Measurements from ENCODE around the gene TFDP2.

Gene TFDP2

DNA sequence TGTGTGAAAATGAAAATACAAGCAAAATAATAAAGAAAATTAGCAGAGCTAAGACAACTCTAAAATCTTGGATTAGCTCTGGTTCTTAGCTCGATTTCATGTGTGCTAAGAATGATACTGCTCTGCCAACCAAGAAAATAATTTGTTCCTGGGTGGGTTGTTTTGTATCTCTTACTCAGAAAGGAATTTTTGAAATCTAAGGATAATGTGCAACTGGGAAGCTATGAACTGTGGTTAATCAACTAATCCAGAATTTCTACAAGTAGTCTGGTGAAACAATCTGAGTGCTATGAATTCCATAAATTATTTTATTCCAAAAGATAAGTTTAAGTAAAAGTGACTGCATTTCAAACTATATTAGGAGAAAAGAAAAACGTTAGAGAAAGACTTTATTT is 92.0 kb downstream of the TFDP2 start:
- POLR2A ChIA-PET (ENCODE audit: low non-redundant PET): interaction anchor here (0.5 kb wide), 1 partner anchor 31 kb away, joined by 3 read pairs; no protein-coding TSS in a partner anchor
- no peak overlapping the region for H3K27ac ChIP-seq
- TF ChIP-seq, protein P1, sequence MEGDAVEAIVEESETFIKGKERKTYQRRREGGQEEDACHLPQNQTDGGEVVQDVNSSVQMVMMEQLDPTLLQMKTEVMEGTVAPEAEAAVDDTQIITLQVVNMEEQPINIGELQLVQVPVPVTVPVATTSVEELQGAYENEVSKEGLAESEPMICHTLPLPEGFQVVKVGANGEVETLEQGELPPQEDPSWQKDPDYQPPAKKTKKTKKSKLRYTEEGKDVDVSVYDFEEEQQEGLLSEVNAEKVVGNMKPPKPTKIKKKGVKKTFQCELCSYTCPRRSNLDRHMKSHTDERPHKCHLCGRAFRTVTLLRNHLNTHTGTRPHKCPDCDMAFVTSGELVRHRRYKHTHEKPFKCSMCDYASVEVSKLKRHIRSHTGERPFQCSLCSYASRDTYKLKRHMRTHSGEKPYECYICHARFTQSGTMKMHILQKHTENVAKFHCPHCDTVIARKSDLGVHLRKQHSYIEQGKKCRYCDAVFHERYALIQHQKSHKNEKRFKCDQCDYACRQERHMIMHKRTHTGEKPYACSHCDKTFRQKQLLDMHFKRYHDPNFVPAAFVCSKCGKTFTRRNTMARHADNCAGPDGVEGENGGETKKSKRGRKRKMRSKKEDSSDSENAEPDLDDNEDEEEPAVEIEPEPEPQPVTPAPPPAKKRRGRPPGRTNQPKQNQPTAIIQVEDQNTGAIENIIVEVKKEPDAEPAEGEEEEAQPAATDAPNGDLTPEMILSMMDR (conservative IDR thresholded peaks at IDR 0.05; ENCODE audit: low read depth): no peak
- DNase-seq (ENCODE audit: low spot score): no peak
- CTCF ChIA-PET: interaction anchor here (0.6 kb wide), 1 partner anchor 36 kb away, joined by 3 read pairs; no protein-coding TSS in a partner anchor

DNA sequence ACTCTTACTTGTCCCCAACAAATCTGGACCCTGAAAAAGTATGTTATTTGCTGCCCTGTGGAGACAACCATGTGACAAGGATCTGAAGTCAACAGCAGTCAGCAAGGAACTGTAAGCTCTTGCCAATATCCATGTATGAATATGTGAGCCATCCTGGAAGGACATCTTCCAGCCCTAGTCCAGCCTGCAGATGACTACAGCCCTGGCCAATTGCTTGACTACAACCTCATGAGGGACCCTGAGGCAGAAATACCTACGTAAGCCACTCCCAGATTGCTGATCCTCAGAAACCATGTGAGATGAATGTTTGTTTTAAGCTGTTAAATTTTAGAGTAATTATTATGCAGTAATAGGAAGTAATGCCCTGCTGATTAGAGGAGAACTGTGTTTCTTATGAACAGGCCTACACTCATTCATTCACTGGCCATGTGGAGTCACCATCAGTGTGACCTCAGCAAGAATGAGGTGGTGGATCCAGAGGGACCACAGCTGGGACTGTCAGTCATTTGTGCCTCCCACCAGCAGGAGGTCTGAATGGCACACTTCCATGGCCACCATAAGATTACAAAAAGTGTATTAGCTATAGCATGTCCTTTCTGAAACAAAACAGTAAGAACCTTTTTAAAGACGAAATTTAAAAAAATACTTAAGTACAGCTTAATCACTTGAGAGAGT is 92.6 kb downstream of the TFDP2 start:
- TF ChIP-seq, protein P1 (conservative IDR thresholded peaks at IDR 0.05; ENCODE audit: low read depth): no peak
- DNase-seq (ENCODE audit: low spot score): no peak
- no peak overlapping the region for H3K27ac ChIP-seq
- CTCF ChIA-PET: interaction anchor here (0.6 kb wide), 1 partner anchor 36 kb away, joined by 3 read pairs; no protein-coding TSS in a partner anchor
- POLR2A ChIA-PET (ENCODE audit: low non-redundant PET): no interaction called here

DNA sequence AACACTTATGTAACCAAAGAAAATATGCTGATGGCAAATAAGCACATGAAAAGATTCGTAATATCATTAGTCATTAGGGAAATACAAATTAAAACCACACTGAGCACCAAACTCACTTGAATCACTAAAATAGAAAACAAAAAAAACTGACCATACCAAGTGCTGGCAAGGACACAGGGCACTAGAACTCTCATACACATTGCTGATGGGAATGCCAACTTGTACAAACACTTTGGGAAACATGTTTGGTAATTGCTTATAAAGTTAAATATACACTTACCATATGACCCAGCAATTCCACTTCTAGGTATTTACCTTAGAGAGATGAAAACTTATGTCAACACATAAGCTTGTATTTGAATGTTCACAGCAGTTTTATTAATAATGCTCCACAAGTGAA is 95.5 kb downstream of the TFDP2 start:
- CTCF ChIA-PET: no interaction called here
- TF ChIP-seq, protein P1 (conservative IDR thresholded peaks at IDR 0.05; ENCODE audit: low read depth): no peak

DNA sequence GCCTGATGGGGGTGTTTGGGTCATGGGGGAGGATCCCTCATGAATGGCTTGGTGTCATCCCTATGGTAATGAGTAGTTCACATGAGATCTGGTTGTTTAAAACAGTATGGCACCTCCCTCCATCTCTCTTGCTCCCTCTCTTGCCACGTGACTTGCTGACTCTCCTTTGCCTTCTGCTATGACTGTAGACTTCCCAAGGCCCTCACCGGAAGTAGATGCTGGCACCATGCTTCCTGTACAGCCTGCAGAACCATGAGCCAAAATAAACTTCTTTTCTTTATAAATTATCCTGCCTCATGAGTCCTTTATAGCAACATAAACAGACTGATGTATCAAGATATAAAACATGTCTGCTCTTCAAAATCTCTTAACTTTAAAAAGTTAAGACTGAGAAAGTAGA is 96.1 kb downstream of the TFDP2 start:
- DNase-seq (ENCODE audit: low spot score): no peak
- H3K27ac ChIP-seq: no peak overlapping the region
- POLR2A ChIA-PET (ENCODE audit: low non-redundant PET): no interaction called here
- CTCF ChIA-PET: no interaction called here
- TF ChIP-seq, protein P1 (conservative IDR thresholded peaks at IDR 0.05; ENCODE audit: low read depth): no peak

More for the DNA sequence above, 95.5 kb downstream of the TFDP2 start:
- POLR2A ChIA-PET (ENCODE audit: low non-redundant PET): no interaction called here
- H3K27ac ChIP-seq: no peak overlapping the region
- no peak for DNase-seq (ENCODE audit: low spot score)

DNA sequence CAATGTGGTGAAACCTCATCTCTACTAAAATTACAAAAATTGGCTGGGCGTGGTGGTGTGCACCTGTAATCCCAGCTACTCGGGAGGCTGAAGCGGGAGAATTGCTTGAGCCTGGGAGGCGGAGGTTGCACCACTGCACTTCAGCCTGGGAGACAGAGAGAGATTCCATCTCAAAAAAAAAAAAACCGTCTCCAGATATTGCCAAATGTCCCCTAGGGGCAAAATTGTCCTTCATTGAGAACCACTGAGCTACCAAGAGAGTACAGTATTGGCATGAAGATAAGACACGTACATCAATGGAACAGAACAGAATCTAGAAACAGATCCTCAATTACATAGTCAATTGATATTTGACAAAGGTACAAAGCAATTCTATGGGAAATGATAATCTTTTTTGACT is 98.0 kb downstream of the TFDP2 start:
- CTCF ChIA-PET: no interaction called here
- no peak for DNase-seq (ENCODE audit: low spot score)
- no peak overlapping the region for H3K27ac ChIP-seq
- TF ChIP-seq, protein P1 (conservative IDR thresholded peaks at IDR 0.05; ENCODE audit: low read depth): no peak
- POLR2A ChIA-PET (ENCODE audit: low non-redundant PET): no interaction called here

DNA sequence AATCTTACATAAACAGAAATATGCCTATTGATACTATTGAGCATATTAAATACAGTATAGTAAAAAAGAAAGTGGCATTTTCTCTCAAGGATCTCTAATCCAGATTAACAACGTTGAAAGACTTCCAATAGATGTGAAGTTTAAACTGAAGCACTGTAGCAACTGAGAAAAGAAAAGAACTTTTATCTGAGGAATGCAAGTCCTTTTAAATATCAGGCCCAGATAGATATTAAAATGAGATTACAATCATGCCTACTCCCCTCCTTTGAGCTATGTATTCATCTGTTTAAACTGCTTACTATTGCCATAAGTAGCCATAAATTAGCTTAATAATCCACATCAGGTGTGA is 102.3 kb downstream of the TFDP2 start:
- CTCF ChIA-PET: interaction anchor here (0.6 kb wide), 1 partner anchor 8 kb away, joined by 4 read pairs; no protein-coding TSS in a partner anchor
- POLR2A ChIA-PET (ENCODE audit: low non-redundant PET): no interaction called here
- H3K27ac ChIP-seq: no peak overlapping the region
- no peak for DNase-seq (ENCODE audit: low spot score)
- TF ChIP-seq, protein P1 (conservative IDR thresholded peaks at IDR 0.05; ENCODE audit: low read depth): no peak

Data from RWPE1 (cell line).